ENCODE data around the gene PLEKHH1.

DNA sequence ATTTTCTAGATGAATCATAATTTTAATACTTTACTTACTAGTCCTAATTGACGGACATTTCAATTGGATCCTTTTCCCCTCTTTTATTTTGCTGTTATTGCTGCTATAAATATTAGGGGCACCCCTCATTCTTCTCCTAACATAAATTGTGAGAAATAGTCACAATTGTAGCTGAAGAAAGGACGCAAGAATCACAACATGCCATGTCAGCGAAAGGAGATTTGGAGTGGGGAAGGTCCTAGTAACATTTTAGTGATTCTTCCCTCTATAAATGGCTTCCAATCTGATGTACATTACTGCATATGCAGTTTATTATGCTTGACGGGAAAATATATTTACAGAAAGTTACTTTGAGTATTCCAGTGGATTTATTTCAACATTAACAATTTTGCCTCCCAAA lies 7.7 kb upstream of the PLEKHH1 start:
- TF ChIP-seq POLR2A (IDR thresholded peaks at IDR 0.05; ENCODE audit: low read depth, low read length) (no peak), POLR2AphosphoS5 (IDR thresholded peaks at IDR 0.05; ENCODE audit: low read depth, low read length) (no peak)
